Esophagus mucosa (tissue), 1 donor: ENCODE measurements around the gene RAG1. TPM values are rescaled to one million over a fixed set of nuclear protein-coding genes. Genes with fewer than 3 reads are reported as not detected.

Experiments
- total RNA-seq: library from RNA; stranded (reverse); gene quantifications from one replicate; pipeline ENCODE4 v1.2.4, GENCODE V29; 2023
- donor health status: DM: yes; HTN: yes; CAD: no.

RAG1 gene
- total RNA-seq, 1 donor from 2014 or later = 0.12 TPM

Other genes with a start within 250 kb of the RAG1 start
- 7.9 TPM for gene TRAF6, start 57.7 kb upstream of the RAG1 start, total RNA-seq
- 8.7 TPM for gene IFTAP, start 26.5 kb downstream of the RAG1 start, total RNA-seq
- not detected for gene RAG2, start 30.2 kb downstream of the RAG1 start, total RNA-seq